ENCODE measurements around the gene KPNA1. TPM values are rescaled to one million over a fixed set of nuclear protein-coding genes. Genes with fewer than 3 reads are reported as not detected.

KPNA1 gene
- total and polyA plus RNA-seq, 2 experiments from 2014 or later: 38.9 to 44.0 TPM

GRCh38 chr3:122416966-122417365 is 97.8 kb downstream of the KPNA1 start:
- no peaks in the 10 kb centered on the region for H3K27me3 ChIP-seq
- H3K36me3 ChIP-seq (replicated peaks; ENCODE audit: insufficient read depth, low read depth): no peaks in the 10 kb centered on the region
- peak overlapping the region; percentile 56 for H3K4me3 ChIP-seq
- DNase-seq (ENCODE audit: low spot score): no peak
- H3K9me3 ChIP-seq (ENCODE audit: low read depth): no peaks in the 10 kb centered on the region
- WGBS (ENCODE audit: low lambda C conversion rate, missing lambda C conversion rate): 67% methylated on average over 14 of the region's 14 CpGs
- H4K20me1 ChIP-seq (ENCODE audit: insufficient read depth, poor library complexity, severe bottlenecking): no peaks in the 10 kb centered on the region
- H2AFZ ChIP-seq: peak overlapping the region; percentile 58
- peaks cover 17% of the 10 kb centered on the region for H3K4me1 ChIP-seq (ENCODE audit: insufficient read depth)
- TF ChIP-seq CTCF (IDR thresholded peaks at IDR 0.05; ENCODE audit: poor library complexity) (no peak), EZH2 (IDR thresholded peaks at IDR 0.05; ENCODE audit: borderline replicate concordance) (no peak), EZH2phosphoT487 (IDR thresholded peaks at IDR 0.05; ENCODE audit: low read depth, severe bottlenecking, unreplicated experiment) (no peak)
- peaks cover 49% of the 10 kb centered on the region for H3K79me2 ChIP-seq
- peak overlapping the region; percentile 78 for H3K4me2 ChIP-seq
- no peaks in the 10 kb centered on the region for H3K9me2 ChIP-seq (replicated peaks; ENCODE audit: insufficient read depth)
- peak overlapping the region; percentile 93 for H3K27ac ChIP-seq

- H3K4me1 ChIP-seq (ENCODE audit: insufficient read depth): peaks cover 17% of the 10 kb centered on the region
- TF ChIP-seq CTCF (IDR thresholded peaks at IDR 0.05; ENCODE audit: poor library complexity) (no peak), EZH2 (IDR thresholded peaks at IDR 0.05; ENCODE audit: borderline replicate concordance) (no peak), EZH2phosphoT487 (IDR thresholded peaks at IDR 0.05; ENCODE audit: low read depth, severe bottlenecking, unreplicated experiment) (no peak)
- no peaks in the 10 kb centered on the region for H3K27me3 ChIP-seq
- no peaks in the 10 kb centered on the region for H3K9me3 ChIP-seq (ENCODE audit: low read depth)
- H3K27ac ChIP-seq: peak within 1 kb of the TSS; percentile 93
- no peaks in the 10 kb centered on the region for H4K20me1 ChIP-seq (ENCODE audit: insufficient read depth, poor library complexity, severe bottlenecking)
- peak; percentile 99 for DNase-seq (ENCODE audit: low spot score)
- H3K36me3 ChIP-seq (replicated peaks; ENCODE audit: insufficient read depth, low read depth): no peaks in the 10 kb centered on the region
- peak within 1 kb of the TSS; percentile 61 for H2AFZ ChIP-seq
- 1% methylated on average over 48 of the region's 48 CpGs for WGBS (ENCODE audit: low lambda C conversion rate, missing lambda C conversion rate)
- H3K9me2 ChIP-seq (replicated peaks; ENCODE audit: insufficient read depth): no peaks in the 10 kb centered on the region
- peak within 1 kb of the TSS; percentile 78 for H3K4me2 ChIP-seq
- H3K79me2 ChIP-seq: peaks cover 49% of the 10 kb centered on the region
- H3K4me3 ChIP-seq: peak within 1 kb of the TSS; percentile 56
Measured at GRCh38 chr3:122415762-122416654, 98.7 kb downstream of the KPNA1 start, which contains the start of gene WDR5B. Gene WDR5B, minus strand, starts transcription at chr3:122416062. Its CDS starts 534 bp downstream, at chr3:122415528.

- no peaks in the 10 kb centered on the region for H3K9me2 ChIP-seq (replicated peaks; ENCODE audit: insufficient read depth)
- peaks cover 17% of the 10 kb centered on the region for H3K4me1 ChIP-seq (ENCODE audit: insufficient read depth)
- peak overlapping the region; percentile 61 for H2AFZ ChIP-seq
Measured at GRCh38 chr3:122415104-122415744, 99.5 kb downstream of the KPNA1 start.

More at GRCh38 chr3:122415104-122415744, 99.5 kb downstream of the KPNA1 start:
- H4K20me1 ChIP-seq (ENCODE audit: insufficient read depth, poor library complexity, severe bottlenecking): no peaks in the 10 kb centered on the region
- H3K4me2 ChIP-seq: peak overlapping the region; percentile 73
- H3K27ac ChIP-seq: peak overlapping the region; percentile 81
- TF ChIP-seq EZH2phosphoT487 (IDR thresholded peaks at IDR 0.05; ENCODE audit: low read depth, severe bottlenecking, unreplicated experiment): no peak
- TF ChIP-seq CTCF (IDR thresholded peaks at IDR 0.05; ENCODE audit: poor library complexity): no peak
- no peak for TF ChIP-seq EZH2 (IDR thresholded peaks at IDR 0.05; ENCODE audit: borderline replicate concordance)
- H3K9me3 ChIP-seq (ENCODE audit: low read depth): no peaks in the 10 kb centered on the region
- peaks cover 49% of the 10 kb centered on the region for H3K79me2 ChIP-seq
- DNase-seq (ENCODE audit: low spot score): peak; percentile 65
- H3K4me3 ChIP-seq: peak overlapping the region; percentile 53
- no peaks in the 10 kb centered on the region for H3K36me3 ChIP-seq (replicated peaks; ENCODE audit: insufficient read depth, low read depth)
- 29% methylated on average over 10 of the region's 10 CpGs for WGBS (ENCODE audit: low lambda C conversion rate, missing lambda C conversion rate)
- H3K27me3 ChIP-seq: no peaks in the 10 kb centered on the region

Measured in hepatocyte (in vitro differentiated cells).